ENCODE data around the gene EPB41.

DNA sequence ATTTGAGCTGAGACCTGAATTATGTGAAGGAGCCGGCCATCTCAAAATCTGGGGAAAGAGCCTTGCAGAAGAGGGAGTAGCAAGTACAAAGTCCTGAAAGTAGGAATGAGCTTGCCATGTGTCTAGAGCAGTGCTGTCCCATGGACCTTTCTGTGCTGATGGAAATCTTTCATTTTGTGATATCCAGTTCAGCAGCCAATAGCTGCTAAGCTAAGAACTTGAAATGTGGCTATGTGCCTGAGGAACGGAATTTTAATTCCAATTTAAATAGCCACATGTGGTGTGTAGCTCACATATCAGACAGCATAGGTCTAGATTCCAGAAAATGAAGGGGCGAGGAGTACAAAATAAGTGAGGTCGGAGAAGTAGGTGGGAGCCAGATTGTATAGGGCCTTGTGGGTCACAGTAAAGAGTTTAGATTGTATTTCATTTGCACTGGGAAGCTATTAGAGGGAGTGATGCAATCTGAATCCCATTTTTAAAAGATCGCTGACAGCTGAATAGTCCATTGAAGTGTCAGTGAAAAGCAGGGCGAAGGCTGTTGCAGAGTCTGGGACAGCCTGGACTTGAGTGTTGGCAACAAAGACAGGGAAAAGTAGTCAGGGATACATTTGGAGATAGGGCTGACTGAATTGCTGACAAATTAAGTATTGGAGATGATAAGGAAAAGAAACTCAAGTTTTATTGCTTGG lies 129.1 kb downstream of the EPB41 start:
- TF ChIP-seq, protein P1, sequence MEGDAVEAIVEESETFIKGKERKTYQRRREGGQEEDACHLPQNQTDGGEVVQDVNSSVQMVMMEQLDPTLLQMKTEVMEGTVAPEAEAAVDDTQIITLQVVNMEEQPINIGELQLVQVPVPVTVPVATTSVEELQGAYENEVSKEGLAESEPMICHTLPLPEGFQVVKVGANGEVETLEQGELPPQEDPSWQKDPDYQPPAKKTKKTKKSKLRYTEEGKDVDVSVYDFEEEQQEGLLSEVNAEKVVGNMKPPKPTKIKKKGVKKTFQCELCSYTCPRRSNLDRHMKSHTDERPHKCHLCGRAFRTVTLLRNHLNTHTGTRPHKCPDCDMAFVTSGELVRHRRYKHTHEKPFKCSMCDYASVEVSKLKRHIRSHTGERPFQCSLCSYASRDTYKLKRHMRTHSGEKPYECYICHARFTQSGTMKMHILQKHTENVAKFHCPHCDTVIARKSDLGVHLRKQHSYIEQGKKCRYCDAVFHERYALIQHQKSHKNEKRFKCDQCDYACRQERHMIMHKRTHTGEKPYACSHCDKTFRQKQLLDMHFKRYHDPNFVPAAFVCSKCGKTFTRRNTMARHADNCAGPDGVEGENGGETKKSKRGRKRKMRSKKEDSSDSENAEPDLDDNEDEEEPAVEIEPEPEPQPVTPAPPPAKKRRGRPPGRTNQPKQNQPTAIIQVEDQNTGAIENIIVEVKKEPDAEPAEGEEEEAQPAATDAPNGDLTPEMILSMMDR (IDR thresholded peaks at IDR 0.05; ENCODE audit: extremely low read depth in 1 of 2, insufficient read depth in 1 of 2, low read depth in 1 of 2, low read length in 2 of 2), result no peak
- TF ChIP-seq EZH2 (IDR thresholded peaks at IDR 0.05; ENCODE audit: borderline replicate concordance, low read depth, low read length, severe bottlenecking) (no peak), MYC (IDR thresholded peaks at IDR 0.05; ENCODE audit: low read depth, low read length) (no peak), GATA2 (IDR thresholded peaks at IDR 0.05; ENCODE audit: insufficient read depth, insufficient read length, low read depth, low read length) (no peak)

Data from endothelial cell of umbilical vein (primary cell).